Stimulated activated CD8-positive, alpha-beta memory T cell treated with anti-CD3 and anti-CD28 coated beads, Interleukin-15, amount 100 ng/mL, for 4 hours (primary cell): ENCODE measurements around the gene LUZP2.

Experiments
- DNase-seq, 2 donors: peaks; one replicate each; pipeline ENCODE4 v3.0.0-alpha.2; 2020; ENCODE audit warnings: low read depth in 2 of 2

LUZP2 gene

DNA sequence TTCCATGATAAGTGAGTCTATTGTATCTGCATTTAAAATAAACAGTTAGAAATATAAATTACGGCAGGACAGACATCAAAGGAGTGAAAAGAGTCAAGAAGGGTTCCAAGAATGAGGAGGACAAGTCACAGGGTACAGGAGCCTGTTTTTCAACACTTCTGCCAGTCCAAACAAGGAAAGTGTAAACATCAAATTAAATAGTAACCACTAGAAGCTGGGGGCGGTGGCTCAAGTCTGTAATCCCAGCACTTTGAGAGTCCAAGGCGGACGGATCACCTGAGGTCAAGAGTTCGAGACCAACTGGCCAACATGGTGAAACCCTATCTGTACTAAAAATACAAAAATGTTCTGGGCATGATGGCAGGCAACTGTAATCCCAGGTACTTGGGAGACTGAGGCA is 219.6 kb downstream of the LUZP2 start:
- DNase-seq = no peak

DNA sequence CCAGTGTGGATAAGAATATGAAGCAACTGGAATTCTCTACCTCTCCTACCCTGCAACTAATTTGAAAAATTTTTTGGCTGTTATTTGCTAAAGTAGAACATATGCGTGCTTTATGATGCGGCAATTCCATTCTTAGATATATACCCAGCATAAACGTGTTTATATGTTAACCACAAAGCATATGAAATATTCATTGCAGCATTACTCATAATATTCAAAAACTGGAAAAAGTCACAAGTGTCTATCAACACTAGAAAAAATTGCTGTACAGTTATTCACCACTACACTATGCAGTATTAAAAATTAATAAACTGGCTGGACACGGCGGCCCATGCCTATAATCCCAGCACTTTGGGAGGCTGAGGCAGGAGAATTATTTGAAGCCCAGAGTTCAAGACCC is 226.4 kb downstream of the LUZP2 start:
- no peak for DNase-seq

DNA sequence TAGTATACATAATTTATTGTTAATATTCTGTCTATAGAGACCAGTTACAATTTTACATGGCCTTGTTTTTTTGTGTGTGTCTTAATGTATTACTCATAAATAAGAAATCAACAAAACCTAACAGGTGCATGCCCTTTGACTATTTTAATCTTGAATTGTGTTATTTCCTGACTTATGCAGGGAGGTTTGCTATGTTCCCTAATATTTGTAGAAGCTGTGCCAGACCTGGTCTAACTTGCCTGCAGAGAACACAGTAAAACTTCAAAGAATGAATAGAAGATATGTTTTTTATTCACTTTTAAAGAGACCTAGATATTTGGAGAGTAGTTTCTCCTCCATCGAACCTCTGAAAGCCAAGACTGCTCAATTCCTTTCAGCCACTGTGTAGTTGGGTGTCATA is 234.7 kb downstream of the LUZP2 start:
- DNase-seq = no peak

DNA sequence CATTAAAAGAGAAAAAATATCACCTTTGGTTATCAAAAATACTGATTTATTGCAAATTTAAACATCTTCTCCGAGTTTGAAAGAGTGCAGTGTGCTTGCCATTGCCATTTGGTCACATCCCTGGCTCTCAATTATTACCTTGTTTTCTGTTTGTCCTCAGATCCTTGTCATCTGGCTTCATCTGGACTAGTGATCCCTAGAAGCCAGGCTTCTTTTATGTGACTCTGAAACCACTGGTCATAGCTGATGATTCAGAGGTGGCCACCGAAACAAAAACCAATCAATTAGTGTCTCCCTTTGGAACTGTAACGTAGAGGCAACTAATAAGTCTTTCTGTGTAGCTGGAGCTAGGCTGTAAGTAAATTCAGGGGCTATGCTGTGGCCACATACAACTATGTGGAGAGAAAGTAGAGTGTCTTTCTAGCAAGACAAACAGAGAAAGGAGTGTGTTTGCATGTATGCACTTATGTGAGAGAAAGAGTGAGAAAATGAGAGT is 237.9 kb downstream of the LUZP2 start:
- DNase-seq = no peak

DNA sequence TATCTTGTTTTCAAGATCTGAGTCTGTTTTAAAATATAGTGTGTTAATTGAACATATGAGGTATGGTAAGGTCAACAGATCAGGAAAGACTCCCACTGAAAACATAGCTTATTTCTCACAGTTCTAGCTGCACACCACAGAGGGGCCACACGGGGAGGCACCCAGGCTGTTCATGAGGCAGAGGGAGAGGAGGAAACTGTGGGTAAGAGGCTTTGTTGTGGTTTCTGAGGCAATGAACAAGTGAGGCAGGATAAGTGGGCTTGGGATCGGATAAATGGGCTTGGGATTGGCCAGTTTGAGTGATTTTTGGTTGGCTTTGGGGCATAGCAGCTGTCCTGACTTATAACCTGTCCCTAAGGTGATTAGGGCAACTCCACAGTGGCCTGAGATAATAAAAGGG is 242.1 kb downstream of the LUZP2 start:
- no peak for DNase-seq

DNA sequence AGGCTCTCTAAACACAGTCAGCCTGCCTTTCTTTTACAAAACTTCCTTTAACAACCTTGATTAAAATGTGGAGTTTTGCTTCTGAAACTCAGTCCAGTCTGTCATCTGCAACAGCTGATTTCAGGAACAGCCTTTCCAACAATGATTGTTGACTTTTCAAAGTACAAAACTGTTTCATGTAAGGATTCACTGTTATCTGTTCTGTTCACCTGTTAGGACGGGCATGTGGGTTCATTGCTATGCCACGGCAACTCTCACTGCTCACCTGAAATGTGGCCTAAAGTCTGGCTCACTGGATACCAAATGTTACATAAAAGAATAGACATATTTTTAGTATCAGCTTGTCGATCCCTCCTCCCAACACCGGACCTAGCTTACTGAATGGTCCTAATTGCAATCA is 242.8 kb downstream of the LUZP2 start:
- DNase-seq = no peak

DNA sequence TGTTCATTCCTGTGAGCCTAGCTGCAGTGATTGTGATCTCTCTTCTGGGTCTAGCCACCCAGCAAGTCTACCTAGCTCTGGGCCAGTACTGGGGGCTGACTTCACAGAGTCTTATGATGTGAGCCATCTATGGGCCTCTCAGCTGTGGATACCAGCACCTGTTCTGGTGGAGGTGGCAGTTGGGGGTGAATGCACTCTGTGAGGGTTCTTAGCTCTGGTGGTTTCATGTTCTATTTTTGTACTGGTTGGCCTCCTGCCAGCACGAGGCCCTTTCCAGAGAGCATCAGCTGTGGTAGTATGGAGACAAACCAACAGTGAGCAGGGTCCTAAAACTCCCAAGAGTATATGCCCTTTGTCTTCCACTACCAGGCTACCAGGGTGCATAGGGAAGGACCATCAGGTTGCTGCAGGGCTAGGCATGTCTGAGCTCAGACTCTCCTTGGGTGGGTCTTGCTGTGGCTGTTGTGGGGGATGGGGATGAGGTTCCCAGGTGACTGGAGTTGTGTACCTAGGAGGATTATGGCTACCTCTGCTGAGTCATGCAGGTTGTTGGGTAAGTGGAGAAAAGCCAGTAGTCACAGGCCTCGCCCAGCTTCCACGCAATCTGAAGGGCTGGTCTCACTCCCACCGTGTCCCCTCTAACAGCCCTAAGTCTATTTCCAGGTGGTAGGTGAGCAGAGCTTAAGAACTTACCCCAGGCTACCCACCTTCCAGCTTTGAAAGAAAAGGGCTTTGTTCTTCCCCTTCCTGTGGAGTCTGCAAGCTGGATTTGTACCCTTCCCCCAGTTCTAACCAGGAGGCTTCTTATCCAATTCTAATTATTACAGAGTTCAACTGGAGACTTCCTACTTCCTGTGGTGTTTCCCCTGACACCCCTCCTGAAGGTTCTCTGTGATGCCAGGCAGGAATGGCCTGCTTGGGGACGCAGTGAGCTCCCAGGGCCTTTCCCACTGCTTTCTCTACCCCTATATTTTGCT is 250.7 kb downstream of the LUZP2 start:
- DNase-seq = no peak

DNA sequence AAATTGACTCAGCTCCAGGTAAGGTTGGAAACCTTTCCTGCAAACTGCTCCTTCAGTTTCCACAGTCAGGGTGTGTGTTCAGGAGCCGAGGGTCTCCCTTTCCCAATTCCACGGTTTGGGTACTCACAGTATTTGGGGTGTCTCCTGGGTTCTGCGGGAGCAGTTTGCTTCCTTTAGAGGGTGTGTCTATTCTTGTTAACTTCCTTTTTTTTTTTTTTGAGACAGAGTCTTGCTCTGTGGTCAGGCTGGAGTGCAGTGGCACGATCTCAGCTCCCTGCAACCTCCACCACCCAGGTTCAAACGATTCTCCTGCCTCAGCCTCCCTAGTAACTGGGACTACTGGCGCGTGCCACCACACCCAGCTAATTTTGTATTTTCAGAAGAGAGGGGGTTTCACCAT is 251.4 kb downstream of the LUZP2 start:
- no peak for DNase-seq

DNA sequence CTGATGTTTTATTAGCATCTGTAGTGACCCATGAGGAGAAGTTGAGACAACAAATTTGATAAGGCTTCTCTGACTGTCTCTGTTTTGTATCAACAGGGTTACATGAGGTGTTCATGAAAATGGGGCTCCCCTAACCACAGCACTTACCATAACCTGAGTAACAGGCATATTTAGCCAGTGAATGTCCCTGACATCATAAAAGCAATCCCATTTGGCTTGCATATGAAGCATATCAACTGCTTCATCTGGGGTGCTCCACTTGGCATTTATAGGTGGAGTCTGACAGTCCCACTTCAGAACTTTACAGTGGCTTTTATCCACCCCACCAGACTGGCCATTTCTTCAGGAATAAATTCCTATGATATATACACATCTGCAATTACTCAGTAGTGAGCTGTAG is 257.6 kb downstream of the LUZP2 start:
- no peak for DNase-seq

DNA sequence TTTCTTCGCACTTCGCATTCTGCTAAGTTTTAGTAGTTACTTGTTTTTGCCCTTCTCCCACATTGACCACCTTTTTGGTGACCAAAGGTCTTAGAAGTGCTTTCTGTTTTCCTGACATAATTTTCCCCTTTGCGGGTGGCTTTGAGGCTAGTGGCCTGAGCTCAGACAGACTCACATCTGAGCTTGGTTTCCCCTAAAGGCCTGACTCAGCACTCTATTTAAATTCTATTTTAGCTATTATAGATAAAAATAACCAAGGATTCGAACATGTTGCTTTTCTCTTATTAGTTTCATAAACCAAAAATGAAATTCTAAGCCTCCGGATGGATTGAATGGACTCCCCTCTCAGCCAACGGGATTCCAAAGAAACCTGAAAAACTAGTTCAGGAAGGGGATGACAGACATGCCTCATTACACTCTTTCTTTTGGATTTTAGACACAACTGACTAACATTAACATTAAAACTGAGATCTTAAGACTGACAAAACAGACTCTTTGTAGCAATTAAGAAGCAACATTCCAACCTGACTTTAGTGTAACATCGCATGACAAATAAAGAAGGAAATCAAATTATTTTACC is 258.5 kb downstream of the LUZP2 start:
- DNase-seq = no peak

DNA sequence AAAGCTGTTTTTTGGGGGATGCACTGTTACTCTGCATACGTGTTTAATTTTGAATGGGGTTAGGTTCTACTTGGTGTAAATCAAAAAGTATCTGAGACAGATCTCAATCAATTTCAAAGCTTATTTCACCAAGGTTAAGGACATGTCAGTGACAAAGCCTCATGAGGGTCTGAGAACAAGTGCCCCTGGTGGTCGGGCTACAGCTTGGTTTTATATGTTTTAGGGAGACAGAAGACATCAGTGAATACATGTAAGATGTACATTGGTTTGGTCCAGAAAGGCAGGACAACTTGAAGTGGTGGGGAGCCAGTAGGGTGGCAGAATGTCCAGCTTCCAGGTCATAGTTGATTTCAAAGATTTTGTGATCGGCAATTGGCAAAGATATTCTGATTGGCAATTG is 262.9 kb downstream of the LUZP2 start:
- no peak for DNase-seq

DNA sequence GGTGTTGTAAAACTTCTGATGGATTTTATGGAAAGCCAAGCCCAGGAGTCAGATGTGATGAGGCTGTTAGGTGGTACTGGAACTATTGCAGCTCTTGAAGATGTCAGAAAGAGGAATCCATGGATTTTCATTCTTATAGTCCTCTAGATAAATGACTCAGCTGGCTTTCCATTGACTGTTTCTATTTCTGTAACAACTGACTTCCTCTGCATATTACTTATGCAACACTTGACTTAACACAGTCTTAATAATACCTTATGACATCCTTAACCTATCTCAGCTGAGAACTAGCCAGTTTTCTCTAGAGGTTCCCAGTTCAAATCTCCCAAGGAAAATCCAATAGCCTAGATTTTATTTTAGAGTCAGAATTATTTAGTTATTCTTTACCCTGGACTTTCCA is 263.8 kb downstream of the LUZP2 start:
- DNase-seq = no peak

DNA sequence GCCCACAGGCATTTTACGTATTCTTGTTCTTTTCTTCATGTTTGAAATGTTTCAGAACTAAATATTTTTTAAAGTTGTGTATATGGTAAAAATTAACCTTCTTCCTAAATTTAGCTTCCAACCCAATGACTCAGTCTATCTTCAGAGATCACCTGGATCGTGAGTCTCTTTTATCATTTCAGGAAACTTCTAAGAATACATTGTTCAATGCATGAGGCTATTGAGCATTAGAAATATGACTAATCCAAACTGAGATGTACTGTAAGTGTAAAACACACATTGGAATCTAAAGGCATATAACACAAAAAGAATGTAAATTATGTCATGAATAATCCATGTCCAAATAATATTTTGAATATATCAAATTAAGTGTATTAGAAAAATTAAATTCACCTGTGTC is 265.2 kb downstream of the LUZP2 start:
- DNase-seq = no peak

DNA sequence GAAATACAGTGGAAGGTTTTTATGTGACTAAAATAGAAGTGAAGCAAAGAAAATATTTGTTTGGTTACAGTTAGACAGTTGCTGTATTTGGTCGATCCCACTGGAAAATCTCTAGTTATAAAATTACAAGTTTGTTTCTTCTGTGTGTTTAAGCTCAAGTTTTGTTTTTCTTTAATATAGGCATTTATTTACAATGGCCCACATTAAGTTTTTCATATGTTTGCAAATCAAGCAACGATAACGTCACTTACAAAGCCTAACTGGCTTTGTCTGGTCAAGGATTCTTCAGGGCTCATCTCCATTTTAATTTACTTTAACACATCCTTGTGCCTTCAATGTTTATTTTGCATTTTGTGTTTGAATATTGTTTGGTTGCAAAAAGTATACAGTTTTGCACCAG is 270.6 kb downstream of the LUZP2 start:
- DNase-seq = no peak

DNA sequence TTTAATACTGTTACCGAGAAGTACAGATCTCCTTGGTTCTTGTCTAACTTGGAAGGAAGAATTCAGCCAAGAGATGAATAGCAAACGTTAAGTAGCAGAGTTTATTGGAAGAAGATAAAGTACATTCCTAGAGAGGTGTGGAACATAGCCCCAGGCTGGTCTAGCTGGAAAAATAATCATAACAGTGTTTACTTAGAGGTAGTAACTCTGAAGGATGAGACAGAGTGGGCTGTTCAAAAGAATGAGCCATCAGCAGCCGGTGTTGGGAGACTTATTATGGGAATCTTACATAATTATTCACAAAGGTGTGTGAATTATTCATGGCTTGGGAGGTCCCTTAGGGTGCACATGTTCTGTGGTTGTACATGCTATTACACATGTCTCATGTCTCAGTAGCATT is 276.5 kb downstream of the LUZP2 start:
- DNase-seq = no peak

DNA sequence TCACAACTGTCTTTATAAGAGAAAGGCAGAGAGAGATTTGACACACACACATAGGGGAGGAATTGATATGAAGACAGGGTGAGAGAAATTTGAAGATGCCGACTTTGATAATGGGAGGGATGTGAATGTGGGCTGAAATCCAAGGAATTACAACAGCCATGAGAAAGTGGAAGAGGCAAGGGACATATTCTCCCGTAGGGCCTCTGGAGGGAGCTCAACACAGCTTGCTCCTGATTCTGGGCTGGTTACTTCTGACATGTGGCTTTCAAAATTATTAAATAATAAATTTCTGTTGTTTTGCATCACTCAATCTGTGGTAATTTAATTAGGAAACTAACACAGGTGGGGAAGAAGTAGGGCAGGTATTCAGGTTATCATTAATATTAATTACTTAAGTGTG is 282.9 kb downstream of the LUZP2 start:
- DNase-seq = no peak

DNA sequence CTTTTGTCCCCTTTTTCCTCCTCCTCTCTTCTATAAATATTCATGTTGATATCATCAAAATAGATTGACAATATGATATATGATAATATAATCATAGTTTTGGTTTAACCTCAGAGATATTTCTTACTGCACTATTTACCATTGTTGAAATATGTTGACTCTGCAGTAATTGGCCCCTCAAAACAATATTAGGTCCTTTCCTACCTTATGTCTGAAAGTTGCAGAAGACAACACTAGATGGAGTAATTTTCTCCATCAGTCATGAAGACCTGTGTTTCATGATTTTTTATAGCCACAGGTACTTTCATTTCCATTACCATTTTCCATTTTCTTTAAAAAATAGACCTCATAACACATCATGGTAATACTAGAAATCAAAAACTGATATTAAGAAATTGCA is 284.4 kb downstream of the LUZP2 start:
- no peak for DNase-seq

DNA sequence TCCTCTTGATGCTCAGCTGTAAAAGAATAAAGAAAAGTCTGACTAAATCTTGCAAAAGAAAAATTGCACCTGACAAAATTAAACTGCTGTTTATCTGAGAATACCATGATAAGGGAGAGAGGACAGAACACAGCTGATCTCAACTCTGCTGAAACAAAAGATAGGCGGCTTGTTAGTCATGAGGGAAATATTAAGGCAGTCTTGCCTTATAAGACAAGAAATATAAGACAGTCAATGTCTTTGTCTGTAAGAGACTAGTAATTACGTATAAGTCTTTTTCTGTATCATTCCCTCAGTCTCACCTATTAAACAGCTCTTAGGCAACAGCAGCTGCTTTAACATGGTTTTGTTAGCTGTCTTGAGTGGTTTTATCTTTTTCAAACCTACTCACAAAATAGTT is 296.6 kb downstream of the LUZP2 start:
- DNase-seq = no peak

DNA sequence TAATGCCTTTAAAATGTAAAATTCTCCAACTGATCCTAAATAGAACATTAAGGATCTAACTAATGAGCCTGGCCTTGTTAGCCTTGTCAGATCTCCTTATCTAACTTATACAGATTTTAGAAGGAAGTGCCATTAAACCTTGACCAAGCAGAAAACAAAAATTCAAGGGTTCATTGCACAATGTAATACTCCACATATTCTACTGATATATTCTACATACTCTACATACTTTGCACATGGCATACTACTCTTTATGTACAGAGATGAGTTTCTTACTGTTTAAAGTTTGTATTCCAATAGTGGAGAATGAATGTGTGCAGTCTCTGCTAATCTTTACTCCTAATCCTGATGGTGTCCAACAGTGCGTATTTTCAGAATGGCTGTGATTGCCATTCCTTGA is 297.2 kb downstream of the LUZP2 start:
- no peak for DNase-seq

DNA sequence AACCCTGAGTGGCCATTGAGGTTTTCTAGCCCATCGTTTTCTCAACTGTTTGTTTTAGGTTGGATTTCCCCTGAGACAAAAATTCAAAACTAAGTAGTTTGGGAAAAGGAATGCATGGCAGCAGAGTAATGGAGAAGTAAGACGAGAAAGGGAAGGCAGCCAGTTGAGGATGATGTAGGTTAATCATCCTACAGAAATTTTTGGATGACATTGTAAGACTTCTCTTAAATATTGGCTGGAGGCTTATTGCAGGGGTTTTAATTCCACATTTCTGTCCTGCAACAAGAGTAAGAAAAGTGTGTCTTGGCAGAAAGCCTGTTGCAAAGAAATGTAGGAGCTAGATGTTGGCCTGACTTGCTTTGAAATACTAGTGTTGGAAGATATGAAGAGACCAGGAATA is 308.8 kb downstream of the LUZP2 start:
- no peak for DNase-seq

DNA sequence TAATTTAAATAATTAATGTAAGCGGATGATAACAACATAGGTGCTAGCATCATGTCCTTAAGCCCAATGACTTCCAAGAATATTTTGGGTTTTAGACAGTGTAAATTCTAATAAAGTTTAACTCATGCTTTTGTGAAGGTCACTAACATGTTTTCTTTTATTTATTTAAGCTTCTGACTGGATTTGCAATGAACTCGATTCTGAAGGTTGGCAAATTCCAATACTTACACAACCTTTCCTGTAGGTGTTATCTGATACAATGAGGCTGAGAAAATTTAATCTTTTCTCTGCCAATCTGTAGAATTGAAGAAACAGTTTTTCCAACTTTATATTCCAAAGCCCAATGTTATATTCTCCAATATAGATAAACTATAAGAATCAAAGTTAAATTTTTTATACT is 311.3 kb downstream of the LUZP2 start:
- DNase-seq = no peak

DNA sequence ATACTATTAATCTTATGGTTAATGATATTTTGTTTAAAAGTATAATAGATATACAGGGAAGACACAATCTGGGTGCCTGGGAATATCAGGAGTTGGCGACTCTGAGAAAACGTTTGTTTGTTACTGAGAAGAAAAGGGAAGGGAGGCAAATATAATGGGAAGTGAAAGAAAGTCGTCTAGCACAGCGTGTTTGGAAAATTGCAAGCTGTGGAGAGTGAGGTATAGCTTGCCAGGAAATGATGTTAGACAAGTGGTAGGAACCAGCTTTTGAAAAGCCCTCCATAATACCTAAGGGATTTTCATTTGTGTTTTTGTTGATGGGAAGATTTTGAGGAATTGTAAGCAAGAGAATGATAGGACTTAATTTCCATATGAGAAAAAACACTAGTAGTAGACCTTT is 322.2 kb downstream of the LUZP2 start:
- no peak for DNase-seq

DNA sequence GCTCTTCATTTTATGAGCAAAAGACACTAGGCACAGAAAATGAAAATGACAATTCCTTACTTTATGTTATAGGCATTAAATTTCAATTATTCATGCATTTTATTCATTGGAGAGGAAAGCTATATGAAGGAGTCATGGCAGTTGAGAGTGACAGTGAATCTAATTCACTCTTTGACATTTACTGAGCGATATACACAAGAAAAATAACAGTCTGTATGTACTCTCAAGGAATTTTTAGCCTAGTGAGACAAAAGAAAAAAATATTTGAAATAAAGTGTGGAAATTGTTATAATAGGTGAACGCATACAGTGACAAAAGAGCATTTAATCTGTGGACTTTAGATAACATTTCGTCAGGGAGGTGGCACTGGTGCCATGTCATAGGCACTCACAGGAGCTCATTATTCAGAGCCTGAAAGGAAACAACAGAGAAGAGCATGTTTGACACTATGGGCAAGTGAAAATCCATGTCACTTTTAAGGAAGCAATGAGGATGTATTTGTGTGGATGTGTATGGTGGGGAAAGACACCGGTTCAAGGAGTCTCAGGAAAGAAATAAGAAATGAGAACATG is 323.1 kb downstream of the LUZP2 start:
- DNase-seq = no peak
